NCI-H1048 (cell line): ENCODE results near the gene CMC4.
A peak's percentile ranks its signal among the peaks of the same experiment; 100 is the strongest.

Source experiments
- DNase-seq: peaks from one replicate; lab custom pipeline; 2025; lab: John Stamatoyannopoulos, UW

CMC4 gene

DNA sequence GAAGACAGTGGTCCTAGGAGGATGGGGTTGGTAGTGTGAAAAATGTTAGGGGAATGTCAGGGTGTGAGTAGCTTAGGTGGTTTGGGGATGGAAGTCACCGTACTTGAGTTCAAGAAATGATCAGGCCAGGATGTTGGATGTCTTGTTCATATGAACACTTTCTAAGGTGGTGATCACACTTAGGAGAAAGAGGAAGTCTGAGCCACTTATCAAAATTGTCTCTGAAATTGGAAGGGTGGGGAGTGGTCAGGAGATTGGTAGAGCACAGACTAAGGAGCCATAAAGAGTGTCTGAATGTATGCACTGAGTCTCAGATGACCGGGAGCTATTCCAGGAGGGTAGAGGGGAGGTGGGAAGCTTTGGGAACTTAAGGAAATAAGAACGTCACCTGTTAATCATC, 17.3 kb downstream of the CMC4 start:
- DNase-seq, result no peak

DNA sequence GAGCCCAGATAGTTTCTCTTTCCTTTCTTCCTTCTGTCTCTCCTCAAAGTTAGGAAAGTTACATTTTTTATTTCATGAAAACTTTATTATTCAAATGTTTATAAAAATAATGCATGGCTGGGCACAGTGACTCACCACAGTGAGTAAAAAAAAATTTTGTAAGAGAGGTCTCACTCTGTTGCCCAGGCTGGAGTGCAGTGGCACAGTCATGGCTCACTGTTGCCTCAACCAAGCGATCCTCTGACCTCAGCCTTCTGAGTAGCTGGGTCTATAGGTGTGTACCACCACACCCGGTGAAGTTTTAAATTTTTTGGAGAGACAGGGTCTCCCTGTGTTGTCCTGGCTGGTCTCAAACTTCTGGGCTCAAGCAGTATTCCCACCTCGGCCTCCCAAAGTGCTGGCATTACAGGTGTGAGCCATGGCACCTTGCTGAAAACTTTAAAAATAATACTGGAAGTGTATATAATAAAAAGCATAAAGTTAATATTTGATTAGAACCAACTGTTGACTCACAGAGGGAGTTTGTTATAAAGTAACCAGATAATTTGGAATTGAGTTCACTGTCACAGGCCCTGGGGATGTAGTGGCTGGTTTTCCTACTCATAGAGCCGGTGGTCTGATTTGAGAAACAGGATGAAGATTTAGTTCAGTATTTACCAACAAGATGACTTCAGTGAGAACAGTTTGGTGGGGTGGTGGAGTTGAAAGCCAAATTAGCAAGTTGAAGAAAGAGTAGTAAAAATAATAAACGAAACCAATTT, 18.0 kb downstream of the CMC4 start:
- no peak for DNase-seq

DNA sequence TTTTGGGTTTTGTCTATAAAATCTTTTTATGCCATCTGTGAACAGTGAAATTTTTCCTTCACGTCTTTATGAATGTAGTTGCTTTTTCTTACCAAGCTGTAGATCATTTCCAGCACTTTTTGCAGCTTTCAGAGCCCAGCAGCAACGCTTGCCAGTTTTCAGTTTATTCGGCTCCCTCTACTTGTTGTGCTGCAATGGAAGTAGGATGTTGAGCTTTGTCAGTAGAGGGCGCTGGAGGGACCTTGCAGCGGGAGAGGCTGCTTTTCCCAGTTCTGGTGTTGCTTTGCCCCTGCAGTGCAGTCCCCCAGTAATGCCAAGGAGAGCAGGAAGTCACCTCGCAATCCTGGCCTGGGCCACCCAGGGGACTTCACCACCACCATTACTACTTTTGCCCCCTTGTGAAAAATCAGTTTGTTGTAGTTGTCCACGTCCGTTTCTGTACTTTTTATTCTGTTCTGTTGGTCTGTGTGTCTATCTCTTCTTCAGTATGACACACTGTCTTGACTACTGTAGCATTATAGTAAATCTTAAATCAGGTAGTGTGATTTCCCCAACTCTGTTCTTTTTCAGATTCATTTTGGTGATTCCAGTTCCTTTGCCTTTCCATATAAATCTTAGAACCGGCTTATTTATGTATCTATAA, 21.8 kb downstream of the CMC4 start:
- no peak for DNase-seq

DNA sequence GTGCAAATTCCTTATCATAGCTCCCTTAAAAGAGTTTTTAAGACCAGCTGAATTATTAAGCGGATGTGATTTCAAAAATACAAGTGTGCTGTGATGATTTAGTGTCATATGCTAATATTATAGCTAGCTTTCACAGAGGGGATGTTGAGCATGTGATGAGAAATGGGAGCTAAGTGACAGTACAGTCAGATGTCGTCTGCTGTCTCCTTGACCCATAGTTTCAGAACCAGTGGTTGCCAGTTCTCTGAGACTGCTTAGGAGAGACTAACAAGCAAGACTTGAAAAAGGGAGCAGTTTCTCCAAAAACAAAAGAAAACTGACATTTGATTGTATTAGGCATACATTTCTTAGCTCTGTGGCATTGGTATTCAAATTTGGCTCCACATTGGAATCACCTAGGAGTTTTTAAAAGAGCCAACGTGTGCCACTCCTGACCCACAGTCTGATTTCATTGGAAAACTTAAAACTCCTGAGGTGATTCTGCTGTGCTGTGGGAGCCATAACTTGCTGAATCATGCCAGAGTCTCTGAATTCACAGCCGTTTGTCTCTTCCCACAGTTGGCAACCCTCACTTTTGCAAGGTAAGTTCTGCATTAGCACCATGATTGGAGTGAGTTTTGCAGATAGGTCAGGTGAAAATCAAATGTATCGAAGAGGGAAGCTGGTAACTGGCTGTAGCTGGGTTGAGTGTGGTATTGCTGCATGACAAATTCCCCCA, 24.0 kb downstream of the CMC4 start:
- DNase-seq, result no peak

DNA sequence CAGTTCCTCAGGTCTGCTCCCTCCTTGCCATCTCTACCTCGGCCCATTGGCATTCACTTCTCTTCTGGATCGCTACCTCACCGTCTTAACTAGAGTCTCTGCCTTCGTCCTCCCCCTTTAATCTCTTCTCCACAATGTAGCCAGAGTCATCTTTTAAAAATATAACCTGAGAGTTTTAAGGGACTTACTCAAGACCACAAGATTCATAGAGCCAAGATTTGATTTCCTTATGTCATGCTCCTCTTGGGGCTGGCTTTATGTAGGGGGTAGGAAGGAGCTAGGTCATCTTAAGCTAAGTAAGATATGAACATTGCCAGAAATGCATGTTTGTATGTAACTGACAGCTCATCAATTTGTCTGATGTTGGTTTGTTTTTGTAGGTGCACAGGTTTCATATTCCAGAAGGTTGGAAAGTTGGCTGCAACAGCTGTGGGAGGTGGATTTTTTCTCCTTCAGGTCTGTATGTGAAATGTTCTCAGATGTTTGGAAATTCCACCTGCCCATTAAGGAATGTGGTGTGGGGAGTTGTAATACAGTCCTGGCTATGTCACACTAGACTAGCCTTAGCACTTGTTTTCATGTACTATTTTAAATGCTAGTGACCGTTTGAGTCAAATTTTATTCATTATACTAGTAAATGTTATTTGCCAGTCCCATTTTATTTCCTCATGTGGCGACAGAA, 24.7 kb downstream of the CMC4 start:
- DNase-seq, result no peak

DNA sequence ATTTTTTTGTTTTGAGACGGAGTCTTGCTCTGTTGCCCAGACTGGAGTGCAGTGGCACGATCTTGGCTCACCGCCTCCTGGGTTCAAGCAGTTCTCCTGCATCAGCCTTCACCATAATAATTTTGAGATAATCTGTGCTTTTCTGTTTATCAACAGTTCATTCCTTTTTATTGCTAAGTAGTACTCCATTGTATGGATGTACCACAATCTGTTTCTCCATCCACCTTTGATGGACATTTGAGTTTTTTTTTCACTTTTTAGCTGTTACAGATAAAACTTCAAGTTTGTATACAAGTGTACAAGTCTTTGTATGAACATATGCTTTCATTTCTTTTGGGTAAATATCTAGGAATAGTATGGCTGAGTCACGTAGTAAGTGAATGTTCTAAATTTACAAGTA, 35.2 kb downstream of the CMC4 start:
- no peak for DNase-seq

DNA sequence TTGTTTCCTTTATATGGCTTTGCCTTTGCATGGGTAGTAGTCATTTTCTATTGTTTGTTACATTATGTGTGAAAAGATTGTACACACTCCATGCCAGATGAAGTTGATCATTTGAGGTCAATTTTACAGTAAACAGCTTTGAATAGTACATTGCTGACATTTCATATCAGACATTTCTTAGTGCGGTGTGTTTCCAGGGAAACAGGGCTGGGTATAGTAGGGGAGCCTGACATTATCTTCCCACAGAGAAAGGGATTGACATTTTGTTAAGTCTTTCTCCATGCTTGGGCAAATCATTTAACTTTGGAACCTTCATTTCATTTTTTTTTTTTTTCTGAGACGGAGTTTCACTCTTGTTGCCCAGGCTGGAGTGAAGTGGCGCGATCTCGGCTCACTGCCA, 39.3 kb downstream of the CMC4 start:
- DNase-seq, result no peak

DNA sequence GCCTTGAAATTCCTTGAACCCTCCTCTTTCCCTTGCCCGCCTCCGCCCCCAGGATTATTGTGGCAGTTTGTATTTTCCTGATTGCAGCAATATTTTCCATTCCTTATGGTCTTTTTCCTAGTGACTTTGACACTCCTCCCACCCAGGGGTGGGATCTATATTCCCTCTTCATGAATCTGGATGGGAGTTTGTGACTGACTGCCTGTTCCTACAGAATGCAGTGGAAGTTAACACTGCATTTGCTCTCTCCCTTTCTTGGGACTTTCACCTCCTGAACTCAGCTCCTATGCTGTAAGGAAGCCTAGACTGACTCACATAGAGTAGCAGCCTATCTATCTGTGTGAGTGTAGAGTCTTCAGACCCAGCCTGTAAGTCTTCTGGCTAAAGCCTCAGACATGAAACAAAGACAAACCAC, 42.1 kb downstream of the CMC4 start:
- DNase-seq, result no peak

DNA sequence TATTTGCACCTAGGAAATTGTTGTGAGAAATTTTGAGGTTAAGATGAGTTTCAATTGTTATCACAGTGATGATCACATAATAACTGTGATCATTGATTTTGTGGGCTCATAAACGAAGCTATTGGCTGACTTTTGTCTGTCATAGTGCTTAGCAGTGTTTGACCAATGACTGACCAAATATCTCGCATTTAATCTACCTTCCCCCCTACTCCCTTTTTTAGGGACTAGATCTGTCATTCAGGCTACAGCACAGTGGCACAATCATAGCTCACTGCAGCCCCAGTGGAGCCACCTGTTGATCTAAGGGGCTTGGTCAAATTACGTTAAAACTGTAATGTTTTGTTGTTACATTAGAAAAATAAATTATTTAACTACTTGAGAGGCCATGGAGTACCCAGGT, 42.8 kb downstream of the CMC4 start:
- DNase-seq, result no peak

DNA sequence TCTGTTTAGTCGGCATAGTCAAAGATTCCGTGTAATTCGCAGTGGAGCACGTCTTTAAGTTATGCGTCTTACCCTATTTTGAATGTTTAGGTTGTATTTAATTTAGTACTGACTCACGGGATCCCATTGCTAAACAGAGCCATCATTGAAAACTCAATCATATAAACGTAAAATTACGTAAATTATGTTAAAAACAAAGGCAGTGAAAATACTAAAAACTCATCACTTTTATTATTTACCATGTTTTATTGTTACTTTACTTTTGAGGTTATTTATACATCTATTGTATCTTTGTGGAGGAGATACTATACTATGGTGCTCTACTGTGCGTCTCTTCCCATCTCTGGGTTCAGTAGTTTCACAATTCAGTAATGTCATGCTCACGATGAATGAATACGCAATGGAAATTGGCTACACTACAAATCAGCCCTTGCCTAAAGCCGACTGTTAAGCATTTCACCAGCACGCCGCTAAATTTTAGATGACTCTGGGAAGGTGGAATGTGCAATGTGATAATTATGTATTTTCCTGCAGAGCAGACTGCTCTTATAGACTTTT, 43.3 kb downstream of the CMC4 start:
- no peak for DNase-seq

DNA sequence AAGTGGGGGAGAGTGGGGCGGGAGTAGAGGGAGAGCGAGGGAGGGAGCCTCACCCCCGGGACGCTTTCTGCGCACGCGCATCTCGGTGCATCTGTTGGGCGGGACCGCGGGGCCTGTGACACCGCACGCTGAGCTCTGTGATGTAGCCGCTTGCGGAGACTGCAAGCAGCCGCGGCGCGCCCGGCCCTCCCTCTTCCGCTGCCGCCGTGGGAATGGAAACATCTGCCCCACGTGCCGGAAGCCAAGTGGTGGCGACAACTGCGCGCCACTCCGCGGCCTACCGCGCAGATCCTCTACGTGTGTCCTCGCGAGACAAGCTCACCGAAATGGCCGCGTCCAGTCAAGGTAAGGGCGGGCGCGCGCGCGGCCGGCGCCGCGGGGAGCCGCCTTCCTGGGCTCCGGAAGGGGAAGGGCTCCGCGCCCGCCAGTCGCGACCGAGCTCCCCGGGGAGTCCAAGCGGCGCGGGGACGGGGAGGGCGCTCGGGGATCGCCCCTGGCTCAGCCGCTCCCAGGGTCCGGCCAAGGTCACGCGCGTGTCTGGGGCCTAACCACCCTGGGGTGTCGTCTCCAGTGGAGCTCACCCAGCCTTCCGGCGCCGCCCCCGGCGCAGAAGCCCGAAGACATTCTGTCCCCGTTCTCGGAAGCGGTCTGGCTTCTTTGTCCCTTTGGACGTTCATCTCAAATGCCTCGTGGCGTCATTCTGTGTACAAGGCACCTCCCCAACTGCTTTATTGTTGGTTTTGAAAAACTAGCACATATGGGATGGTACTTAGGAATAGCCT, 44.0 kb downstream of the CMC4 start, which contains the start of gene FUNDC2:
Gene FUNDC2, plus strand, starts transcription at position 118 of the 782 bp plus-strand sequence. Its CDS starts 95 bp downstream, at position 213.
- DNase-seq, result peak; percentile 60

DNA sequence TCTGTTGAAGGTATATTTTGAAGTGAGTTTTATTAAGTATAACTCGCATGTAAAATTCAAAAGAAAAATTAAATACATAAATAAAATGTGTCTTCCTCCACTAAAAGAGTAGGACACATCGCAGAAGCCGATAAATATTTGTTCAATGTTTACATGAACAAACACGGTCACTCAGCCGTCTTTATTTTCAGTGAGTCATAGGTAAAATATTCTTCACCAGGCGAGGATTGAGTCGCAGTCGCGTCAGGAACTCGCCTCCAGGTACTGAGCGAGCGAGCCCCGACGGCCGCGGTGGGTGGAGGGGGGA, 44.6 kb downstream of the CMC4 start:
- DNase-seq, result no peak

DNA sequence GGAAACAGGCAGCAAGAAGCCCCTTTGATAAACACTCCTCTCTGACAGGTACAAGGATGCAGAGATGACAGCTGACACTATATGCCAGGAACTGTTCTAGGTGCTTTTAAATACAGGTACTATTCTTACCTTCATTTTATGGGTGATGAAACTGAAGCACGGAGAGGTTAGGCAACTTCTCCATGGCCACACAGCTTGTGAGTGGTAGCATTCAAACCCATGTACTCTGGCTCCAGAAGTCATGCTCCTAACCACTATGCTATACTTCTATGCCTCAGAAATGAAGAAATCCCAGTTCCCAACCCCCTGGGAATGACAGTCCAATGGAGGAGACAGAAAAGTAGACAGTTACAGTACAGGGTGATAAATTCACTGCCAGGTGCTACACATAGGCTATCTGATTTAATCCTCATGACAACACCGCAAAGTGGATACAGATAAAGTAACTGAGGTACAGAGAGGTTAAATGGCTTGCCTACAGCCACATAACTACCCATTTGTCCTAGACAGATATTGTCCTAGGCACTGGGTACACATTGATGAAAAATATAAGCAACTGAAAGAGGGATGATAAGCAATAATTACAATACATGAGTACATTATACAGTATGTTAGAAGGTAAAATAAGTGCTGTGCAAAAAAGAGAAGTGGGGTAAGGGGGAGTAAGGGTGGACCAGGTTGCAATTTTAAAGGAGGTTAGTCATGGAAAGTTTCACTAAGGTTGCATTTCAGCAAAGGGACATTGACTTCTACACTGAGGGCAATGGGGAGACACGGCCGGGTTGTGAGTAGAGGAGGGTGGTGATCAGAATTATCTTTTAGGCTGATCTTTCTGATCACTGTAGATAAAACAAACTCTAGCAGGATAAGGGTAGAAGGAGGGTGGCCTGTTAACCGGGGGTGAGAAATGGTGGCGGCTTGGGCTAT, 46.8 kb downstream of the CMC4 start:
- DNase-seq, result no peak

DNA sequence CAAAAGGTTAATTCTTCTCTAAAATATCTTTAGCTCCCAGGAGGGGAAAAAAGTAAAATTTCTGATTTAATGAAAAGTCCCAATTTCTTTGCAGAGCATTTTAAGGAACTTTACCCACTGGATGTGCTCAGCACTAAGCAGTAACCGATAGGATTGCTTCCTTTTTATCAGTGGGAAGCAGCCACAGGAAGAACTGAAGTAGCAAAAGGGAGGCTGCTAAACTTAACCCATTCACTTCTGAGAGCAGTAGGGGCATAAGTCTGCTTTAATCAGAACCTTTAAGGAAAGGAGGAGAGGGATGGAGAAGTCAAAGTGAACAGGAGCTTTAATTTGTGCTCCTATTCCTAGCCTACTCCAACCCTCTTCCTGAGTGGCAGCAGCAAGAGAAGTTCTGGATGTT, 48.4 kb downstream of the CMC4 start, which contains the start of gene F8:
Gene F8, minus strand, starts transcription at position 139 of the 400 bp plus-strand sequence. CDS start 171 bp downstream, outside the sequence.
- no peak for DNase-seq

DNA sequence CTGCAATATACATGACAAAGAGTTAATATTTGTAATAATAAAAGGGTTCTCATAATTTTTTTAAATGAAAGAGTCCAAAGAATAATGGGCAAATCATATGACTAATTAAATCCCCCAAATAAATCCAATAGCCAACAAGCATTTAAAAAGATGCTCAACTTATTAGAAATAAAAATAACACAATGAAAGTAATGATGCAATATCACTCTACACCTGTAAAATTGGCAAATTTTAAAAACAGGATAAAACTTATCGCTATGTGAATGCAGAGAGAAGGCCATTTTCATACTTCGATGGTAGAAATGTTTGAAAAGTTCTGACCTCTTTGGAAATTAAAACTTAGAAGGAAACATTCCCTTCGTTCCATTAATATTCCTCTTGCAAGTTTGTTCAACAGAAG, 50.3 kb downstream of the CMC4 start:
- no peak for DNase-seq
